ENCODE data around the gene PRKCQ. TPM values are rescaled to one million over a fixed set of nuclear protein-coding genes. Genes with fewer than 3 reads are reported as not detected.

The PRKCQ gene
- total RNA-seq, 1 experiment from 2014 or later, result 12.1 TPM

GRCh38 chr10:6423004-6423403, 157.1 kb downstream of the PRKCQ start:
- Histone ChIP-seq H4K5ac (ENCODE audit: insufficient read length, low read depth, low read length) (no peak overlapping the region), H3K56ac (ENCODE audit: insufficient read length, low read depth, low read length) (no peak overlapping the region), H4K8ac (replicated peaks; ENCODE audit: insufficient read length, low read depth, low read length) (no peak overlapping the region), H2BK12ac (ENCODE audit: insufficient read length, low read depth, low read length) (no peak overlapping the region), H3K79me1 (ENCODE audit: insufficient read depth, low read depth, low read length, poor library complexity, severe bottlenecking) (no peaks in the 10 kb centered on the region), H3K4me2 (ENCODE audit: insufficient read depth, insufficient read length, low read length) (no peak overlapping the region), H2BK5ac (ENCODE audit: insufficient read length, low read length) (no peak overlapping the region), H2BK15ac (ENCODE audit: low read depth, low read length) (no peak overlapping the region), H3K14ac (ENCODE audit: insufficient read depth, low read length) (no peak overlapping the region), H3K27me3 (ENCODE audit: insufficient read depth, low read length) (no peaks in the 10 kb centered on the region), H2BK20ac (ENCODE audit: low read depth, low read length, poor library complexity, severe bottlenecking) (no peak overlapping the region), H3K9me3 (ENCODE audit: control insufficient read depth, low read depth, low read length) (no peaks in the 10 kb centered on the region), H4K20me1 (ENCODE audit: control insufficient read depth, insufficient read depth, insufficient read length) (no peaks in the 10 kb centered on the region), H3K27ac (ENCODE audit: insufficient read length, low read depth, low read length) (no peak overlapping the region), H2AK5ac (ENCODE audit: insufficient read length, low read length) (no peak overlapping the region), H3K9ac (ENCODE audit: extremely low read depth, insufficient read length, low read length) (no peak overlapping the region), H3K4me1 (ENCODE audit: insufficient read depth, low read length) (no peaks in the 10 kb centered on the region), H3K4ac (ENCODE audit: low read depth, low read length) (no peak overlapping the region), H3K23me2 (ENCODE audit: insufficient read length, low read depth, low read length, poor library complexity, severe bottlenecking) (no peaks in the 10 kb centered on the region), H3K23ac (ENCODE audit: insufficient read length, low read depth, low read length) (no peak overlapping the region), H3K18ac (ENCODE audit: insufficient read length, low read depth, low read length) (no peak overlapping the region), H4K91ac (ENCODE audit: insufficient read length, low read depth, low read length) (no peak overlapping the region), H2AFZ (ENCODE audit: low read length) (no peak overlapping the region), H3K79me2 (ENCODE audit: insufficient read depth, low read length) (no peaks in the 10 kb centered on the region), H2BK120ac (ENCODE audit: low read depth, low read length, poor library complexity, severe bottlenecking) (no peak overlapping the region), H3T11ph (ENCODE audit: low read length) (no peak overlapping the region)
- Mint-ChIP-seq H3K36me3 (ENCODE audit: insufficient read depth in 1 of 3, low read depth in 3 of 3) (peaks cover 6 to 10% (median 9%) of the 10 kb centered on the region in 3 experiments; a peak in 6 of 7 replicates), H3K4me3 (no peak overlapping the region), H3K27ac (peak overlapping the region in 1 of 3 experiments; percentile 10; a peak in 3 of 7 replicates), H3K27me3 (ENCODE audit: low read depth) (no peaks in the 10 kb centered on the region), H3K9me3 (peaks cover 0 to 4% of the 10 kb centered on the region in 2 experiments; a peak in 1 of 5 replicates), H3K4me1 (no peaks in the 10 kb centered on the region)
- DNase-seq, result no peak
- no peak for TF ChIP-seq CTCF (conservative IDR thresholded peaks at IDR 0.05)
- no CpG with 5 or more reads among the region's 4 CpGs for WGBS (ENCODE audit: extremely low coverage, insufficient read length, low lambda C conversion rate)
